GM19240 (cell line): ENCODE measurements around the gene CCDC177.

ENCODE experiments used
- DNase-seq: peaks from one replicate; pipeline ENCODE4 v3.0.0; 2011; ENCODE audit warnings: low spot score; ENCODE audit not compliant: insufficient read length

The CCDC177 gene

GRCh38 chr14:69574263-69574953 lies at the start of gene CCDC177:
Gene CCDC177 (minus strand): TSS chr14:69574871. CDS start chr14:69573622, 1,249 bp downstream.
- DNase-seq = peak; percentile 81

- no peak for DNase-seq
Observed at GRCh38 chr14:69624136-69624535, 49.5 kb upstream of the CCDC177 start.

- DNase-seq = no peak
Observed at GRCh38 chr14:69620981-69621380, 46.3 kb upstream of the CCDC177 start.

- no peak for DNase-seq
Observed at GRCh38 chr14:69620211-69620611, 45.5 kb upstream of the CCDC177 start.

- DNase-seq = no peak
Observed at GRCh38 chr14:69619012-69619411, 44.3 kb upstream of the CCDC177 start.

GRCh38 chr14:69617796-69618195 lies 43.1 kb upstream of the CCDC177 start:
- no peak for DNase-seq

- no peak for DNase-seq
Observed at GRCh38 chr14:69616408-69616773, 41.7 kb upstream of the CCDC177 start.

- DNase-seq = peak; percentile 45
Observed at GRCh38 chr14:69615496-69616407, 41.1 kb upstream of the CCDC177 start.

GRCh38 chr14:69615121-69615495 lies 40.4 kb upstream of the CCDC177 start:
- no peak for DNase-seq

- DNase-seq = no peak
Observed at GRCh38 chr14:69614592-69614991, 39.9 kb upstream of the CCDC177 start.

GRCh38 chr14:69613312-69614073 lies 38.8 kb upstream of the CCDC177 start:
- no peak for DNase-seq

- DNase-seq = no peak
Observed at GRCh38 chr14:69612783-69613130, 38.1 kb upstream of the CCDC177 start.

GRCh38 chr14:69612014-69612782 lies 37.5 kb upstream of the CCDC177 start:
- no peak for DNase-seq

- peak; percentile 65 for DNase-seq
Observed at GRCh38 chr14:69611172-69612013, 36.7 kb upstream of the CCDC177 start, which contains the start of gene SUSD6. Gene SUSD6 (plus strand): TSS chr14:69611596. CDS start chr14:69658593, 46,997 bp downstream.

GRCh38 chr14:69610874-69611171 lies 36.2 kb upstream of the CCDC177 start:
- no peak for DNase-seq

GRCh38 chr14:69610020-69610873 lies 35.6 kb upstream of the CCDC177 start:
- no peak for DNase-seq

- no peak for DNase-seq
Observed at GRCh38 chr14:69606258-69607184, 31.9 kb upstream of the CCDC177 start.

- DNase-seq = no peak
Observed at GRCh38 chr14:69605738-69606137, 31.1 kb upstream of the CCDC177 start.
